Adrenal gland (tissue), 5 donors: Measurements from ENCODE around the gene MATN1.

Experiments used
- POLR2A ChIP-seq, 2 donors: fragments of 450-650 bp; IDR thresholded peaks; one replicate each; pipeline ENCODE4 v1.6.1; 2017; ENCODE audit warnings: antibody characterized with exemption in 2 of 2, mild to moderate bottlenecking in 2 of 2, moderate library complexity in 1 of 2
- TF ChIP-seq, protein P1 (sequence below), 6 experiments: fragments of 450-650 bp in 4 of 6; fragments of 200-600 bp in 2 of 6; sonication (generic) in 1 of 6; IDR thresholded peaks; 1 replicate in 5 of 6; 2 replicates in 1 of 6; pipeline versions ENCODE4 v1.5.1 to v1.8.0; 2016 to 2021; ENCODE audit warnings: antibody characterized with exemption in 6 of 6, mild to moderate bottlenecking in 2 of 6, moderate library complexity in 1 of 6
- donor health status: DM: no; HTN: no; CAD: no.

DNA sequence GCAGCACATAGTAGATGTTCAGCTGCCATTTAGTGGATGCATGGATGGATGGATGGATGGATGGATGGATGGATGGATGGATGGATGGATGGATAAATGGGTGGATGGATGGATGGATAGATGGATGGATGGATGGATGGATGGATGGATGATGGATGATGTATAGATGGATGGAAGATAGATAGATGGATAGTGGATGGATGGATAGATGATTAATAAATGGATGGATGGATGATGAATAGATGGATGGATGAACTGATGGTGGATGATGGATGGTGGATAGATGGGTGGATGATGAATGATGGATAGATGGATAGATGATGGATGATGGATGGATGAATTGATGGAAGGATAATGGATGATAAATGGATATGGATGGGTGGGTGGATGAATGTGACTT lies 20.6 kb downstream of the MATN1 start:
- TF ChIP-seq, protein P1, sequence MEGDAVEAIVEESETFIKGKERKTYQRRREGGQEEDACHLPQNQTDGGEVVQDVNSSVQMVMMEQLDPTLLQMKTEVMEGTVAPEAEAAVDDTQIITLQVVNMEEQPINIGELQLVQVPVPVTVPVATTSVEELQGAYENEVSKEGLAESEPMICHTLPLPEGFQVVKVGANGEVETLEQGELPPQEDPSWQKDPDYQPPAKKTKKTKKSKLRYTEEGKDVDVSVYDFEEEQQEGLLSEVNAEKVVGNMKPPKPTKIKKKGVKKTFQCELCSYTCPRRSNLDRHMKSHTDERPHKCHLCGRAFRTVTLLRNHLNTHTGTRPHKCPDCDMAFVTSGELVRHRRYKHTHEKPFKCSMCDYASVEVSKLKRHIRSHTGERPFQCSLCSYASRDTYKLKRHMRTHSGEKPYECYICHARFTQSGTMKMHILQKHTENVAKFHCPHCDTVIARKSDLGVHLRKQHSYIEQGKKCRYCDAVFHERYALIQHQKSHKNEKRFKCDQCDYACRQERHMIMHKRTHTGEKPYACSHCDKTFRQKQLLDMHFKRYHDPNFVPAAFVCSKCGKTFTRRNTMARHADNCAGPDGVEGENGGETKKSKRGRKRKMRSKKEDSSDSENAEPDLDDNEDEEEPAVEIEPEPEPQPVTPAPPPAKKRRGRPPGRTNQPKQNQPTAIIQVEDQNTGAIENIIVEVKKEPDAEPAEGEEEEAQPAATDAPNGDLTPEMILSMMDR (IDR thresholded peaks at IDR 0.05), result no peak
- TF ChIP-seq POLR2A (IDR thresholded peaks at IDR 0.05), result no peak
